B cell (primary cell): ENCODE data around the gene TMPRSS7. TPM values are rescaled to one million over a fixed set of nuclear protein-coding genes. Genes with fewer than 3 reads are reported as not detected.

Experiments
- ATAC-seq: fragments of 200-7000 bp; cut with Tn5 transposase; one replicate; pipeline ENCODE4 v1.10.0; 2021; ENCODE audit warnings: low read depth, mild to moderate bottlenecking, moderate number of reproducible peaks, moderate library complexity
- CTCF ChIA-PET: fragments of 350-600 bp; sonication (Branson Sonifier 250); formaldehyde crosslinking; loops from one replicate; lab custom pipeline; 2021; ENCODE audit warnings: antibody characterized with exemption, inconsistent platforms; lab: Charles Lee
- POLR2A ChIA-PET: fragments of 350-600 bp; sonication (Branson Sonifier 250); formaldehyde crosslinking; loops from one replicate; lab custom pipeline; 2021; ENCODE audit warnings: antibody characterized with exemption; lab: Charles Lee
- DNase-seq: peaks from one replicate; pipeline ENCODE4 v3.0.0; 2013
- H2AFZ ChIP-seq: 2 replicates; pipeline ENCODE4 v1.6.1; 2012; ENCODE audit warnings: mild to moderate bottlenecking, low read depth, low read length; ENCODE audit not compliant: insufficient read depth, poor library complexity, severe bottlenecking
- H3K27ac ChIP-seq, 2 donors: 1 replicate in 1 of 2; 2 replicates in 1 of 2; pipeline ENCODE4 v1.5.1; 2012 to 2013; ENCODE audit warnings: low read length in 2 of 2, mild to moderate bottlenecking in 2 of 2, moderate library complexity in 1 of 2
- H3K27me3 ChIP-seq, 4 experiments: fragments of 200-600 bp in 1 of 4; sonication (generic) in 1 of 4; replicated peaks in 1 of 4; 1 replicate in 2 of 4; 2 replicates in 2 of 4; pipeline versions ENCODE4 v1.6.1 to v1.7.0; 2013 to 2016; ENCODE audit warnings: low read length in 3 of 4, mild to moderate bottlenecking in 2 of 4, mixed read lengths in 1 of 4, moderate library complexity in 1 of 4; ENCODE audit not compliant: insufficient read depth in 4 of 4, control insufficient read depth in 3 of 4; ENCODE audit errors: control extremely low read depth in 1 of 4
- H3K36me3 ChIP-seq, 2 experiments: replicated peaks in 1 of 2; 1 replicate in 1 of 2; 2 replicates in 1 of 2; pipeline versions ENCODE4 v1.6.1 to v1.7.1; 2013; ENCODE audit warnings: low read length in 1 of 2; ENCODE audit not compliant: insufficient read depth in 2 of 2, control insufficient read depth in 1 of 2; ENCODE audit errors: control extremely low read depth in 1 of 2, extremely low read depth in 1 of 2
- H3K4me1 ChIP-seq, 2 donors: fragments of 200-600 bp in 1 of 2; sonication (generic) in 1 of 2; 1 replicate in 1 of 2; 2 replicates in 1 of 2; pipeline versions ENCODE4 v1.5.1 to v1.6.1; 2013 to 2017; ENCODE audit warnings: low read length in 2 of 2; ENCODE audit not compliant: control insufficient read depth in 2 of 2, insufficient read depth in 2 of 2
- H3K4me2 ChIP-seq: replicated peaks from 2 replicates; pipeline ENCODE3; 2012; ENCODE audit warnings: mild to moderate bottlenecking, low read depth, low read length; ENCODE audit not compliant: poor library complexity, severe bottlenecking
- H3K4me3 ChIP-seq, 5 experiments: fragments of 200-600 bp in 1 of 5; sonication (generic) in 1 of 5; 1 replicate in 3 of 5; 2 replicates in 2 of 5; pipeline versions ENCODE4 v1.5.1 to v1.7.0; 2011 to 2016; ENCODE audit warnings: low read length in 4 of 5, mild to moderate bottlenecking in 4 of 5, low read depth in 2 of 5, control low read depth in 1 of 5, moderate library complexity in 1 of 5; ENCODE audit not compliant: insufficient read depth in 1 of 5; ENCODE audit errors: control extremely low read depth in 1 of 5, extremely low read depth in 1 of 5
- H3K79me2 ChIP-seq: fragments of 200-600 bp; sonication (generic); one replicate; pipeline ENCODE4 v1.6.0; 2016; ENCODE audit warnings: low read length; ENCODE audit not compliant: control insufficient read depth, insufficient read depth
- H3K9ac ChIP-seq: fragments of 200-600 bp; sonication (generic); 2 replicates; pipeline ENCODE4 v1.6.1; 2017; ENCODE audit warnings: mild to moderate bottlenecking, low read length, moderate library complexity
- H3K9me3 ChIP-seq, 3 donors: one replicate each; pipeline versions ENCODE4 v1.6.1 to v1.7.1; 2013; ENCODE audit warnings: low read length in 2 of 3; ENCODE audit not compliant: control insufficient read depth in 2 of 3, insufficient read depth in 1 of 3; ENCODE audit errors: control extremely low read depth in 1 of 3
- H4K20me1 ChIP-seq: 2 replicates; pipeline ENCODE4 v1.6.0; 2012; ENCODE audit warnings: mild to moderate bottlenecking, low read length; ENCODE audit not compliant: insufficient read depth, control insufficient read depth, poor library complexity, severe bottlenecking
- H3K27ac Mint-ChIP-seq: one replicate; pipeline ENCODE4 v1.8.0; 2021; ENCODE audit warnings: mixed read lengths
- H3K27me3 Mint-ChIP-seq: one replicate; pipeline ENCODE4 v1.8.0; 2021; ENCODE audit warnings: mixed read lengths
- H3K4me1 Mint-ChIP-seq: one replicate; pipeline ENCODE4 v1.8.0; 2021; ENCODE audit warnings: mixed read lengths
- H3K4me3 Mint-ChIP-seq: one replicate; pipeline ENCODE4 v1.8.0; 2021; ENCODE audit warnings: mixed read lengths
- H3K9me3 Mint-ChIP-seq: one replicate; pipeline ENCODE4 v1.8.0; 2022; ENCODE audit warnings: mixed read lengths; ENCODE audit not compliant: insufficient read depth
- CTCF ChIP-seq: fragments of 200-600 bp; IDR thresholded peaks from one replicate; pipeline ENCODE4 v1.8.0; 2022; ENCODE audit warnings: antibody characterized with exemption, mild to moderate bottlenecking
- EZH2 ChIP-seq: IDR thresholded peaks from 2 replicates; pipeline ENCODE4 v1.6.1; 2012; ENCODE audit warnings: borderline replicate concordance, low read depth, mild to moderate bottlenecking, moderate library complexity, low read length; ENCODE audit not compliant: insufficient read depth, poor library complexity, severe bottlenecking
- WGBS: methylation state at CpG from one replicate; pipeline ENCODE4 v1.1.5; 2013; ENCODE audit warnings: missing lambda C conversion rate; ENCODE audit not compliant: insufficient coverage; 5-methylcytosine and 5-hydroxymethylcytosine counted together
- intact Hi-C: fragments of 100-400 bp; cut with micrococcal nuclease; formaldehyde crosslinking; loops from one replicate; pipeline ENCODE4 v1.10.0; 2022
- polyA plus RNA-seq: library from polyadenylated mRNA; depleted of rRNA; stranded (reverse); fragments of >200 nt; gene quantifications from 2 replicates; pipeline ENCODE4 v1.2.3, GENCODE V29; 2012
- total RNA-seq, 2 donors: library from RNA; stranded (reverse); fragments of 120-200 nt in 1 of 2; gene quantifications; 1 replicate in 1 of 2; 2 replicates in 1 of 2; pipeline versions ENCODE4 v1.2.3 to v1.2.4, GENCODE V29; 2013 to 2022

Gene TMPRSS7
- total and polyA plus RNA-seq, 2 donors (not counting 1 experiment from before 2014, with no cell fraction given), result not detected

- H3K4me1 Mint-ChIP-seq, result peaks cover 5% of the 10 kb centered on the region
- intact Hi-C loops, result no loop called here
- H3K4me2 ChIP-seq, result no peak overlapping the region
- H4K20me1 ChIP-seq, result no peaks in the 10 kb centered on the region
- no peaks in the 10 kb centered on the region for H3K9me3 Mint-ChIP-seq
- DNase-seq (peak; percentile 33), ATAC-seq (peak; percentile 34)
- H3K27me3 Mint-ChIP-seq, result no peaks in the 10 kb centered on the region
- no peaks in the 10 kb centered on the region for H3K9me3 ChIP-seq
- no peaks in the 10 kb centered on the region for H3K79me2 ChIP-seq
- H3K4me3 Mint-ChIP-seq, result no peak overlapping the region
- no peaks in the 10 kb centered on the region for H3K27me3 ChIP-seq
- H2AFZ ChIP-seq, result no peak overlapping the region
- H3K4me3 ChIP-seq, result no peak overlapping the region
- TF ChIP-seq EZH2 (no peak), CTCF (no peak)
- H3K36me3 ChIP-seq, result no peaks in the 10 kb centered on the region
- H3K9ac ChIP-seq, result no peak overlapping the region
- H3K27ac ChIP-seq, result no peak overlapping the region
- CTCF ChIA-PET, result interaction anchor here (0.8 to 1.2 kb wide), 3 partner anchors 26 to 370 kb away, joined by 3 read pairs; no protein-coding TSS in a partner anchor
- POLR2A ChIA-PET, result no interaction called here
- peaks cover 6 to 8% of the 10 kb centered on the region in 2 donors for H3K4me1 ChIP-seq
- no CpG with 5 or more reads among the region's 3 CpGs for WGBS
- no peak overlapping the region for H3K27ac Mint-ChIP-seq
Observed at GRCh38 chr3:112038863-112039262, 4.3 kb downstream of the TMPRSS7 start.

DNA sequence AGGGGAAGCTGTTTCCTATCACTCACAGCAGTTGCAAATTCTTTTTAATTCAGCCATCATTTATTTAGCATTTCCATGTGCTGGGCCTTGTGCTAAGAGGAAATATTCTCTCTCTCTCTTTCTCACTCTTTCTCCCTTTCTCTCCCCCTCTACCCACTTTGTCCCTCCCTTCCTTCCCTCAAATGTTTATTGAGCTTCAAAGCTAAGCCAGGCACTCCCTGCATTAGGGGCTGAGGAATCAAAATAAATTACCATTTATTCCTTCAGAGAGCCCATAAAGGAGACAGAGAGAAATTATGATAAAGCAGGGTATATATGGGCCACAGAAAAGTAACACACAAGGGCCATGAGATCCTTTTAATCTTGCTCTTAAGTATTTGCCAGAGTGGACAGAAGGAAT, 6.8 kb downstream of the TMPRSS7 start:
- no peaks in the 10 kb centered on the region for H3K36me3 ChIP-seq
- H3K9ac ChIP-seq, result no peak overlapping the region
- no peak overlapping the region for H3K4me3 ChIP-seq
- Mint-ChIP-seq H3K27ac (no peak overlapping the region), H3K27me3 (peaks cover 4% of the 10 kb centered on the region), H3K9me3 (no peaks in the 10 kb centered on the region), H3K4me1 (peaks cover 5% of the 10 kb centered on the region), H3K4me3 (no peak overlapping the region)
- CTCF ChIA-PET, result interaction anchor here (1.1 to 5.2 kb wide), 3 partner anchors 28 to 52 kb away, joined by 3 to 31 read pairs (median 5); no protein-coding TSS in a partner anchor
- no peak for DNase-seq
- H4K20me1 ChIP-seq, result no peaks in the 10 kb centered on the region
- TF ChIP-seq EZH2 (no peak), CTCF (no peak)
- H3K27ac ChIP-seq, result no peak overlapping the region
- H3K9me3 ChIP-seq, result no peaks in the 10 kb centered on the region
- no peaks in the 10 kb centered on the region for H3K79me2 ChIP-seq
- peaks cover 8 to 11% of the 10 kb centered on the region in 2 donors for H3K4me1 ChIP-seq
- POLR2A ChIA-PET, result no interaction called here
- intact Hi-C loops, result no loop called here
- ATAC-seq, result no peak
- no peak overlapping the region for H3K4me2 ChIP-seq
- no peak overlapping the region for H2AFZ ChIP-seq
- no peaks in the 10 kb centered on the region for H3K27me3 ChIP-seq
